Esophagus muscularis mucosa (tissue), 4 donors: ENCODE data around the gene HIGD2A.

ENCODE experiments used
- CTCF ChIP-seq, 3 experiments: fragments of 200-600 bp in 2 of 3; fragments of 450-650 bp in 1 of 3; sonication (generic) in 2 of 3; IDR thresholded peaks; one replicate each; pipeline ENCODE4 v1.5.1; 2017 to 2019; ENCODE audit warnings: antibody characterized with exemption in 3 of 3, mild to moderate bottlenecking in 2 of 3, moderate library complexity in 1 of 3
- EP300 ChIP-seq: sonication (generic); formaldehyde crosslinking; IDR thresholded peaks from one replicate; pipeline ENCODE4 v1.6.1; 2017; ENCODE audit warnings: antibody characterized with exemption
- POLR2A ChIP-seq: fragments of 450-650 bp; IDR thresholded peaks from one replicate; pipeline ENCODE4 v1.6.1; 2017; ENCODE audit warnings: antibody characterized with exemption, moderate library complexity, mild to moderate bottlenecking, low read depth
- POLR2AphosphoS5 ChIP-seq, 2 donors: sonication (generic); formaldehyde crosslinking; IDR thresholded peaks; one replicate each; pipeline ENCODE4 v1.6.1; 2017; ENCODE audit warnings: antibody characterized with exemption in 2 of 2

GRCh38 chr5:176388003-176388443 is 528 bp upstream of the HIGD2A start:
- no peak for TF ChIP-seq CTCF (IDR thresholded peaks at IDR 0.05)
- TF ChIP-seq POLR2AphosphoS5 (IDR thresholded peaks at IDR 0.05) = no peak
- no peak for TF ChIP-seq EP300
- TF ChIP-seq POLR2A = no peak
